NK-92 treated with Interleukin-12 subunit alpha and Interleukin-12 subunit beta, amount 100 ng/mL, for 24 hours (cell line): Measurements from ENCODE around the gene TNFRSF21.
"Not testable (repeated sequence)": the region's sequence is repeated elsewhere in the genome, so short reads cannot be mapped to it uniquely, and the experiment has no call there.

Experiments used
- DNase-seq: peaks from one replicate; lab custom pipeline; 2025; lab: John Stamatoyannopoulos, UW

Gene TNFRSF21

DNA sequence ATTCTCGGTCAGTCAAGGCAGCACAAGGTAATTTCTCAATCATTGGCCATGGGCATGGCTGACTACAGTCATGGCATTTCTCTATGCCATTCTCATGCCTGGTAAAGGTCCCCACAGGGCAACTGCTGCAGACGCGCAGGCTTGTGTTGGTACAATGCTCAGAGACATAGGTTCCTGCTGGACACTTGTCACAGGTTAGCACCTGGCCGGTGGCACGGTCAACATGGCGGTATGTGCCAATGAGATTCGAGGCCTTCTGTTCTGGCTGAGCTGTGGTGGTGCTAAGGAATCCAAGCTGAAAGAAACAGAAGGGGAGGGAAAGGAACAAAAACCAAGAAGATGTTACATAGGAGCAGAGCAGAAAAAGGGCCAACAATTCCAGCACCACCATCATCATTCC, 23.4 kb downstream of the TNFRSF21 start:
- no peak for DNase-seq

DNA sequence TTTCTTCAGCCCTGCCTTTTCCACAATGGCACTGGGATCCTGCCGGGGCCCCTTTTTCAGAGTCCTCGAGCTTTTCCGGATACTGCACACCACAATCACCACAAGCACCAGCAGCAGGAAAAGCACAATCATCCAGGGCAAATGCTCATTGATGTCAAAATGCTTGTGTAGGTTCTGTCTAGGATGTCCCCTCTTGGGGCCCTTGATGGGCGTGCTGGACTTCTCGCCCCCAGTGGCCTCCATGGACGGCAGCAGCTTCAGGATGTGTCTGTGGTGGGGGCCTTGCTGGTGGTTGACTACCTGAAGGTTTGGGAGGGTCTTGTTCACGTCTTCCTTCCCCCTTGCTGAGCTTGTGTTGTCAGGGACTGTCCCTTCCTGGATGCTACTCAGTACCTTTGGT, 25.7 kb downstream of the TNFRSF21 start:
- no peak for DNase-seq

DNA sequence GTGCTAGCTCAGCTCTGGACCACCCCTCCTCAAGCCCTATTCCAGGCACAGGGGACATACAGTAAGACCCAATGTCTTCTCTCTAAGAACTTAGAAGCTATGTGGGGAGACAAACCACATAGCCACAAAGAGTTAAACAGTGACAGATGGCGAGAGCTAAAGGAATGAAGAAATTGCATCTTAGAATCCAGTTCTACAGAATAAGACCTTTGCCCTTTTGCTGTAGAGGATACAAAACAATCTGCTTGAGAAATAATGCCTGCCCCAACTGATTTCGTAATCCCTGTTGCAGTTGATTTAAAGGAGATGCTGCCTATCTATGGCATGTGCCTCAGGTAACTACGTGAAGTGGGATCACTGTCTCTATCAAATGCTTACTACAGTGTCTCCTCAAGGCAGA, 31.2 kb downstream of the TNFRSF21 start:
- DNase-seq = no peak

DNA sequence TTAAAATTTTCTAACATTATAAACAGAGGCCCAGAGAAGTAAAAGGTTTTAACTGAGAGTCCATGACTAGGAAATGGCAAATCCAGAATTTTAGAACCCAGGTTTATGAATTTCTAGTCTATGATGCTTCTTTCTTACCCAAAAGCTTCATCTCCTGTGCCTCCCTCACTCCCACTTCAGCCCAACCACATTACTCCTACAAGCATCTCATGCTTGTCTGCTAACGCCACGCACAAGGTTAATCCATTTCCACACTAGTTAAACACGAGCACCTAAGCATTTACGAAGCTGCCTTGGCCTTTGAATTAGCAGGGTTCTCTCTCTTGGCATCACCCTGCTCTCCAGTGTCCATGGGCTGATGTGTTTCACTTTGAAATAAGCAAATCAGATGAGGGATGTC, 32.0 kb downstream of the TNFRSF21 start:
- DNase-seq = no peak

DNA sequence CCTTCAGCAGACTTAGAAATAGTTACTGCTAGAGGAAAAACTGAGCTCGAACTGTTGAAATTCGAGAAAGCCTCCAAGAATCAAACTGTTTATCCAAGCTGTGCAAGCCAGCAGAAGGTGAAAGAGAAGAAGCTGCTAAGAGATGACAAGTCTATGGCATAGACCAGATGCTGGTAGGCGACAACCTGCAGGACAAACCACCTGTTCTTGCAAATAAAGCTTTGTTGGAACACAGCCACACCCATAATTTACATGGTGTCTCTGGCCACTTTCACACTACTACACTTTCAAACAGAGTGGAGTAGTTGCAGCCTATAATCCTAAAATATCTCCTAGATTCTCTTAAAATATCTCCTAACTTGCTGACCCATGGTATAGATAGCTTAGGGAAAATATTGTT, 33.3 kb downstream of the TNFRSF21 start:
- DNase-seq = no peak

DNA sequence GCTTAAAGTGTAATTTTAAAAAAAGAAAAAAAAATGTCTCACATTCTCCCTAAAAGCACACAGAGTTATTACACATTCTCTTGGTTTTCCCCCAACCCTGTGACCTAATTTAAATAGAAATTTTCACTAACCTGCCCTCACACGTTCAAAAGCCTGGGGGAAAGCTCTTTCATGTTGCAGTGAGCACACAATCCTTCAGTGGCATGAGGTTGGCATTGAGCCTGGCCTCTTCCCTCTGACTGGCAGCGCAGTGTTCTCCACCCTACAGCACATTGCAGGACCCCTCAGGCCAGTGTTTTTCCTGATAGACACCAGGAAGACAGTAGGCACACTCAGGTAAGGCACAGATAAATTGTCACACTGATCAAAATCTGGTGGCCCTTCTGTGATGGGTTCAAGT, 34.1 kb downstream of the TNFRSF21 start:
- no peak for DNase-seq

DNA sequence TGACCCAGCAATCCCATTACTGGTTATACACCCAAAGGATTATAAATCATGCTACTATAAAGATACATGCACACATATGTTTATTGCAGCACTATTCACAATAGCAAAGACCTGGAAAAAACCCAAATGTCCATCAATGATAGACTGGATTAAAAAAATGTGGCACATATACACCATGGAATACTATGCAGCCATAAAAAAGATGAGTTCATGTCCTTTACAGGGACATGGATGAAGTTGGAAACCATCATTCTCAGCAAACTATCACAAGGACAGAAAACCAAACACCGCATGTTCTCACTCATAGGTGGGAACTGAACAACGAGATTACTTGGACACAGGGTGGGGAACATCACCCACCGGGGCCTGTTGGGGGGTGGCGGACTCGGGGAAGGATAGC, 34.6 kb downstream of the TNFRSF21 start:
- not testable (repeated sequence) for DNase-seq

DNA sequence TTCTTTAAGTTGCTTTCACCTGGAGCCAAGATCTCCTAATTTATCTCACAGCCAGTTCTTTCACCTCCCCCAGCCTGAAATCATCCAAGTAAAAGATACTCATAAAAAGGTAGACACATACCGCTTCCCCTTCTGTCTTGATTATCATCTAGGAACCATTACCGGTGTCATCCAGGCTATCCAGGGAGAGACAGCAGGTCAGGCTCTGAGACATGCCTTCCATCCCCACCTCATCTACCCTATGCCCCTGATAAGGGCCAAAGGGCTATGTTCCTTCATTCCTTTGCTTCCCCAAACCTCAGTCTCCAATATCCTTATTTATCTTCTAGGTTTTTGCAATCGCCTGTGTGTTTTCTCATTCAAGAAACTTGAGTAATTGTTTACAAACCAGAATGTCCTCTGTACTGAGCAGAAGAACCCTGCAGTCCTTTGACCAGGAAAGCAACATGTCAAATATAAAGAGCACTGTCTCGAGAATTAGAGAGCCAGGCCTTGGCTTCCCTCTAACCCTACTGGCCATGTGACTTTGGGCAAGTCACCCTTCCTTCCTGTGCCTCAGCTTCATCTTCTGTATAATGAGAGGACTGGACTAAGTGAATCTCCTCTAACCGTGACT, 41.0 kb downstream of the TNFRSF21 start:
- no peak for DNase-seq

DNA sequence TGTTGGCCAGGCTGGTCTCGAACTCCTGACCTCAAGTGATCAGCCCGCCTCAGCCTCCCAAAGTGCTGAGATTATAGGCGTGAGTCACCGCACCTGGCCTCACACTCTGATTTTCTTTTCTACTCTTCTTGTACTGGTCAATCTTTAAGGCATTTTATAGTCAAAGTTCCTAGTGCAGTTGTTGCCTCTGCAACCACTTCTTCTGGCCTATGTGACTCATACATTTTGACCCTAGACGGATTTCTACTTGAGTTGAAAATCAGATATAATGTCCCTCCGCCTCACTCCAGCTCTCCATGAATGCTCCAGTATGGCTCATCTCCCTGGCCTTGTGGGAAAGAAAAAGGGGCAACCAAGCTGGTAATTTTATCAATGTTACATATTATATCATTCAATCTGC, 42.4 kb downstream of the TNFRSF21 start:
- no peak for DNase-seq

DNA sequence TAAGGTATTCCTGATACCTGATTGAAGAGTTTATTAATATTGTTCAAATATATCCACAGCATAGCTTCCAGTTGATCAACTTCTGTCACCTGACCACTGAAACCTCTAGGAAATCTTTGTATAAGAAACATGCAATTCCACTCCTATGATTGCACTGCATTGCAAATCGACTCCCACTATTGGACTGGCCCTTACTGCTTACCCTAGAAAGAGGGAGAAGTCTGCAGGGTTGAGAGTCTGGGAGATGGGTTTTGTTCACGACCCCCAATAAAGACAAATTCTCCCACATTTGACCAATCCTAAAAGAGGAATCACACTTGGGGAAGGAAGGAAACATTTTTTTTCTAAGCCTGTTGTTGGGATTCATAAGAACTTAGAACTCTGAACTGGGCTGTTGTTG, 43.7 kb downstream of the TNFRSF21 start:
- DNase-seq = no peak

DNA sequence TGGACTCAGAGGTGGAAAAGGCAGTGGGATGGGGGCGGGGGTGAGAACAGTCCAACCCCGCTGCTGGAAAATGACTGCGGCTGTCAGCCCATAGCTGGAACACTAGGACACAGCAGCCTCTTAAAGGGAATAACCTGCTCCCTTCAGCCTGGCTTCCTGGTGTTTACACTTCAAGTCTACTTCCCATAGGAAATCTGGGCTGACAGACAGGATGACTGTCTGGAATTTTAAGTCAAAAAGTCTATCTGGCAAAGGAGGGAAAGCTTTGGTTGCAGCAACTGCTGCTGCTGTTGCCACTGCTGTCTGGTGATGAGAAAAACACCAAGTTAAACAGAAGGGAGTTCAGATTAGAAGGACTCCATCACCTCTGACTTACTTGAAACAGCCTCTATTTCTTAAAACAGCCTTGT, 44.9 kb downstream of the TNFRSF21 start:
- DNase-seq = no peak

DNA sequence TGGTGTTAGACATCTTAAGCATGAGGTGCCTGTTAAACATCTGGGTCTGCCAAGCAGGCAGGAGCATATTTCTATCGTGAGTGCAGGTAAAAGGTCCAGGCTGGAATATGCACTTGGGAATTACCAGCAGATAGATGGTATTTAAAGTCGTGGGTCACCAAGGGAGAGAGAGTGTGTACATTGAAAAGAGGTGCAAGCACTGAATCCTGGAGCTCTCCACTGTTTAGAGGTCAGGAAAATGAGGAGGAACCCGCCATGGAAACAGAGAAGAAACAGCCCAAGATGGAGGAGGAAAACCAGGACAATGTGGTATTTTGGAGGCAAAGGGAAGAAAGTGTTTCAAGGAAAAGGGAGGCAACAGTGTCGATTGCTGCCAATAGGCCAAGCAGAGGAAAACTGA, 46.4 kb downstream of the TNFRSF21 start:
- DNase-seq = no peak

DNA sequence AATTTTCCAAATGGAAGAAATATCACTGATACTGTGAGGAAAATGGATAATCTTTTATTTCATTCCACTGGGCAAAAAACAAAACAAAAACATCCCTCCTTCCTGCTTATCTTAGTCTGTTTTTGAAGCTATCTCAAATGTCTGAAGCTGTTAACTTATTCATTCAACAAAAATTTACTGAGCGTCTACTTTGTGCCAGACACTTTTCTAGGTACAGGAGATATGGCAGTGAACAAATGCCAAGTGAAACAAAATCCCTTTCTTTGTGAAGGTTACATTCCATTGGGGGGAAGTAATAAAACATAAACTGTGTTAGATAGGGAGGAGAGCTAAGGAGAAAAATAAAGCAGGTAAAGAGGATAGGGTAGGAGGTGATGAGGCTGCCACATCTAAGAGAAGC, 47.5 kb downstream of the TNFRSF21 start:
- DNase-seq = no peak

DNA sequence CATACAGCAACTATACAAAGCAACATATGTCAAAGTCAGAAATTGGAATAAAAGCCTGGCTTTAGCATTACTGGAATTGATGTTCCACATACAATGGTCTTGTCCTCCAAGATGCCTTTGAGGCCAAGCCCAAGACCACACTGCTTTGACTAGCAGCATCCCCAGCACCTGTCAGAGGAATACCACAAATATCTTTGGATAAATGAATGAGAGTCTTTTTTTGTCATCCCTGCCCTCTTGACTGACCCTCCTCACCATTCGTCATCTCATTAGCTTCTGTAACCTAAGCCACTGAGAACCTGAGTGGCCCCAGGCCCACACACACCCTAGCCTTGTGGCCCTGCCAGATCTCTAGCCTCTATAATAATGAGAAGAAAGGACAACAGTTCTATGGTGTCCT, 48.5 kb downstream of the TNFRSF21 start:
- DNase-seq = no peak

DNA sequence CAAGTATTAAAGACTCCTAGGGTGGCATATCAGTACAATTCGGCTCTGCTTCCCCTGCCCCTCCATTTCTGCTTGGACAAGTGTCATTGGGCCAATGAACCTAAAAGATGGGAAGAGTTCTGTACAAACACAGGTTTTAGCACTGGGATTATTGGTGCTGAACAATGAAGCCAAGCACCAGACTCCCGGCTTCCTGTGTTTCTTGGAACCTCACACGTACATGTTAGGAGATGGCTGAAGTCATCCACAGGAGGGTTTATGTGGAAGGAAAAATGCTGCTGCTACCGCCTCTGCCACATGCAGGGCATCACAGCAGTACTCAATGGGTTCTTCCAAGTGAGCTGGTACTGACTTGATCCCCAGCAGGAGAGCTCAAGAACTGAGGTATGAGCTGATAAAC, 49.7 kb downstream of the TNFRSF21 start:
- DNase-seq = no peak

DNA sequence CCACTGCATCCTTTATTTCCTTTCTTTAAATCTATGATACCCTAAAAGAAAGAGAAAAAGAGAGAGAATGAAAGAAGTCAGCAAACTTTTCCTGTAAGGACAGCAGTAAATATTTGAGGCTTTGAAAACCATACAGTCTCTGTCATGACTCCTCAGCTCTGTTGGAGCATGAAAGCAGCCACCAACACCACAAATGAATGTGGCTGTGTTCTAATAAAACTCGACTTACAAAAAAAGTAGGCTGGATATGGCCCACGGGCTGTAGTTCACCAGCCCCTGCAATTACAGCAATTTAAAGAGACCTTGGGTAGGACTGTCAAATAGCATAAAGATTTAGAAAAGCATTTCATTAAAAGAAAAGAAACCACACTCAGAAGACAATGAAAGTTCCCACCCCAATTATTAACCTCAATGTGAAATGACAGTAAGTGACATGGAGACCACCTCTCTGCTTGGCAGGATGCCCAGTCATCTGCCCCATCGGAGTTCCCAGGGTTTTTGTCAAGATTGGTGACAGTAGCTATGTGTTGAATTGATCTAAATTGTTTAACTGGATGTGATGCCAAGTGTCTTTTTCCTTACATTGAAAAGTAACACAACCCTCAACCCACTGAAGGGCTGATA, 50.9 kb downstream of the TNFRSF21 start:
- no peak for DNase-seq

DNA sequence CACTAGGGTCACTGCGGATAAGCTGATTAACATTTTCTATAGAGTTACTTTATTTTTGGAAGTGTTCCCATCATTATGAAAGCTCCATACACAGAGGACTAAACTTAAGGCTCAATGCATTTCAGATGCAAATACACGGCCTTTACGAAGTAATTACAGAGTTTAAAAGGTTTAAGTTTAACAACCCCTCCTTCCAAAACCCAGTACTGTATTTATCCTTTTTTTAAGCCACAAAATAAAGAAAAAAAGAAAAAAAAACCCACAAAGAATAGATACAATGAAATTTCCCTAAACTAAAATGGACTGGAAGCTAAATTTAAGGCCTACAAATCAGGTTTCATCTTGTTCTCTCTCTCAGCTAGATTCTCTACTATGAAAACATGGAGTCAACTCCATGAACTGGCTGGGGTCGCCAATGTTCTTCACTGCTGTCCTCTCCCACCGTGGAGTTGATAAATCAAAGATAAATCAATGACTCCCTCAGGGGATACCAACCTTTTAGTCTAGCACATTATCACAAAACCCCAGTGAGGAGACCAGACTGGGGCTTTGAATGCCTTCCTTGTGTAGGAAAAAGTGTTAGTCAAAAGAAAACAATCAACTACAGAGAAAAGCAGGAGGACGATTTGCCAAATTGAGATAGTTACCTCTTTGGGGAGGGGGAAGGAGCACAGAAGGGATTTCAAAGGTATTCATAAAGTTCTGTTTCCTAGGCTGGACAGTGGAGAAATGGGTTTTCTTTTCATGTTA, 52.5 kb downstream of the TNFRSF21 start:
- DNase-seq = no peak

DNA sequence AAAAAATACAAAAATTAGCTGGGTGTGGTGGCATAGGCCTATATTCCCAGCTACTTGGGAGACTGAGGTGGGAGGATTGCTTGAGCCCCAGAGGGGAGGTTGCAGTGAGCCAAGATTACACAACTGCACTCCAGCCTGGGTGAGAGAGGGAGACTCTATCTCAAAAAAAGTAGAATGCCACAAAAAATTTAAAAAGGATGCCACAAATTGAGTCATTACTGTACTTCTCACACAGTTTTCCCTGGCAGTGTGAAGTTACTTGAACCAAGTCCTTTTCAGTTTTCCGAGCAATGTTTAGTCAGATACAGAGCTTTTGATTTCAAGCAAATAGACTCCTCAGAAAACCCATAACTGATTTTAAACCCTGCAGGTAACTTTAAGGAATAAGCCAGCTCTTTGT, 53.3 kb downstream of the TNFRSF21 start:
- no peak for DNase-seq

DNA sequence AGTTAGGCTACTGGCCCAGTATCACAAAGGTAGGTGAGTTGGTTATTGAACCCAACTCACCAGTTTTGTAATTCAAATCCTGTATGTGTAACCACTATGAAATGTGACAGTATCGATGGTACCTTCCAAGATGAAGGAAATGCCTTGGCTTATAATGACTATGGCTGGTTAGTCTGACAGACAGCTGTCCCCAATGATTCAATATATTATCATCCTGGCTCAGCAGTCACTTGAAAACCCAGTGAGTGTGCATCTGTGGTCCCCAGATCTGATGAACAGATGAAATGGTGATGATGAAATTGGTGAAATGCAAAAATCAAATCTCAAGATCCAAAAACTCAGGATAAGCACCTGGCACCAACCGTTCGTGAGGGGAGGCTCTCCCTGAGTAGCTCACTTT, 54.8 kb downstream of the TNFRSF21 start:
- no peak for DNase-seq

DNA sequence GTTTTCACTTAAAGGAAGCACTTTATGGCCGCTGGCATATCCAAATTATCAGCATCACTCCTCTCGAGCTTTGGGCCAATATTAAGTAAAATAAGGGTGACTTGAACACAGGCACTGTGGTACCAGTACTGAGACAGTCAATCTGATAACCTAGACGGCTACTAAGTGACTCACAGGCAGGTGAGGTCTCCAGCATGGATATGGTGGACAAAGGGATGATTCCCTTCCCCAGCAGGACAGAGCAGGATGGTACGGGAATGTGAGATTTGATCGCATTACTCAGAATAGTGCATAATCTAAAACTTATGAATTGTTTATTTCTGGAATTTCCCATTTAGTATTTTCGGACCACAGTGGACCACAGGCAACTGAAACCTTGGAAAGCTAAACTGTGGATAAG, 55.7 kb downstream of the TNFRSF21 start:
- no peak for DNase-seq

DNA sequence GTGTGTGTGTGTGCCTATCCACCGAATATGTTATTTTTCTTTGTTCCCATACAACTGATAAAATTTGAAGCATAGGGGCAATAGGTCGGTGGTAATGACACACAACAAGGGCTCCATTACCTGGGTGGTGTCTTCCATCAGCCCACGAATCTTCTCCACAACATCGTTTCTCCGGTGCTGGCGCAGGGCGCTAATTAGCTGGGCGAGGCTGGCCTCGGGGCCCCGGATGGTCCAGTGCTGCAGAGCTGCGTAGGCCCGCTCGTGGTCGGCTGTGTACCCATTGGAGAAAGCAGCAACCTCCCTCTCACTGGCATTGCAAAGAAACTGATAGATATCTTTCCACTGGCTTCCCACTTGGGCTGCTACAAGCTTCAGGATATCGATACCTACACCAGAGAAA, 56.6 kb downstream of the TNFRSF21 start:
- no peak for DNase-seq

DNA sequence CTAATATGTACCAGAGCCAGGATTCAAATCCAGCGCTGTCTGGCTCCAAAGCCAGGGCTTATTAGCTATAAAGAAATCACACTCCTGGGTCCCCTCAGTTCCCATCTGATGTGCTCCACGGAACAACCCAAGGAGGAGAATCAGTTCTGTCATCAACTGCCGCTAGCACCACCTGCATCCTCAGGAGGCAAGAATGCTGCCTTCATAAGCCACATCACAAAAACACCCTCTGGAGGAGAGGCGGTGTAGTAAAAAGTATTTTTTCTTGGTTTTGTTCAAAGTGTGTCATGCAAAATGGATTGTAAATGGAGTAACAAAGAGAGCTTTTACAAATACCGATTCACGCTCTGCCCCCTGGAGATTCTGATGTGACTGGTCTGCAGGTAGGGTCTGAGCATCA, 57.1 kb downstream of the TNFRSF21 start:
- no peak for DNase-seq

DNA sequence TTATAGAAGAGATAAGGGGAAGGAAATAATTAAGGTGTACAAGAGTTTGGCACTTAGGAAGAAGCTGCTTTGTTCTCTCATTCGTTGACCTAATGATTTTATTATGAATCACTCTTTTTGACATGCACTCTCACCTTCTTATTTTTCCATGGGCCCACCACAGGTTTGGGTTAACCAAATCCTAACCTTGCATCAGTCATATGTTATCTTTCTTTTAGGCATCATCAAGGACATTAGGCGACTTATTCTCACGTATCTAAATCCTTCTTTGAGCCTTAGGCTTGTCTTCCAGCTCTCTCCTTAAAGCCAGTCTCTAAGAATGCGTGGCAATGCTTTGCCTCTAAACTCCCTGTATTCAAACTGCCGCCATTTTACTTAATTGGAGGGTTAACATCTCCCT, 58.3 kb downstream of the TNFRSF21 start:
- DNase-seq = no peak

DNA sequence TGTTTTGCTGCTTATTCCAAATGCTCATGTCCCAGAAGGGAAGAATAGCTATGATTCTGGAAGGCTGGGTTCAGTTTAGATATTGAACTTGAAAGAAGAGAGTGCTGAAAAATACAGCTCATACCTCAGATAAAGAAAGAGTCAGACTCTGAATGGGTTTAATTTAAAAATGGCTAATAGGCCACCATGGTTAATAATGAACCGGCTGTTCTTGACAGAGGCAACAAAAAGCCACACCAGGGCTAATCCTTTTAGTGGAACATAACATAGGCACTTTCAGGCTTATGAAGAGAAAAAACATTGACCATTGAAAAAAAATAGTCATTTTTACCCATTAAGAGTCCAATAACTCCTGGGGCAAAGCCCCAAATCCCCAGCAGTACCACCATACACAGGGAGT, 59.4 kb downstream of the TNFRSF21 start:
- no peak for DNase-seq
